Activated naive CD4-positive, alpha-beta T cell treated with anti-CD3 and anti-CD28 coated beads, Interleukin-2, amount 50 U/mL, for 24 hours (primary cell): Measurements from ENCODE around the gene HCN1.

ENCODE experiments used
- H3K27ac Mint-ChIP-seq: one replicate; pipeline ENCODE4 v1.8.0; 2021; ENCODE audit warnings: mild to moderate bottlenecking, mixed read lengths
- H3K27me3 Mint-ChIP-seq: one replicate; pipeline ENCODE4 v1.8.0; 2021; ENCODE audit warnings: mixed read lengths
- H3K36me3 Mint-ChIP-seq: one replicate; pipeline ENCODE4 v1.8.0; 2021; ENCODE audit warnings: mixed read lengths
- H3K4me1 Mint-ChIP-seq: one replicate; pipeline ENCODE4 v1.8.0; 2021; ENCODE audit warnings: mixed read lengths
- H3K4me3 Mint-ChIP-seq: one replicate; pipeline ENCODE4 v1.8.0; 2021; ENCODE audit warnings: mild to moderate bottlenecking, mixed read lengths
- H3K9me3 Mint-ChIP-seq: one replicate; pipeline ENCODE4 v1.8.0; 2021; ENCODE audit warnings: mixed read lengths

HCN1 gene

DNA sequence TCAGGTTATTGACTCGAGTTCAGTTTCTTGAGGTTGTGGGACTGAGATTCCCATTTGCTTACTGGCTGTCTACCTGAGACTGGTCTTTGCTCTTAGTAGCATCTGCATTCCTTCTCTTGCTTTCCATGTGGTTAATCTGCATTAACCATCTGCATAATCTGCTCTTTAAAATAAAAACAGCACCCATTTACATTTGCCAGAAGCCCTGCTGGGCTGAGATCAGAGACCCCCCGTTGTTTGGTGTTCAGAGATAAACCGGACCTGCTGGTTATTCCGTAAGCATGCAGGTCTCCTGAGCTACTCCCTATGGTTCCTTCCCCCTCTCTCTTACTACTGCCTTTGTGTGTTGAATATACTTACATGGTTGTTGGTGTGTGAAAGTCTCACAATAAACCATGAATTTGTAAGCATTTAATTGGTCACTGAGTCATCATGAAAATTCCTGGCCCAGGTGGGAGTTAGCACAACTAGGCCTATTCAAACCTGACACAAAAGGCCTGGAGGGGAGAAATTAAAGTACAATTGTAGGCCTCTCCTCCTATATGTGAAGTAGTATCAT, 490.7 kb downstream of the HCN1 start:
- Mint-ChIP-seq H3K36me3 (no peaks in the 10 kb centered on the region), H3K4me1 (no peaks in the 10 kb centered on the region), H3K27ac (no peak overlapping the region), H3K4me3 (no peak overlapping the region), H3K9me3 (peaks cover 5% of the 10 kb centered on the region), H3K27me3 (no peaks in the 10 kb centered on the region)
